Cardiac fibroblast (primary cell): ENCODE results near the gene TTC3.

Experiments used
- DNase-seq, 2 donors: peaks; one replicate each; pipeline versions ENCODE4 v3.0.0 to v3.0.0-alpha.2; 2010; ENCODE audit warnings: low read depth in 2 of 2
- H3K4me3 ChIP-seq, 2 donors: replicated peaks in 1 of 2; 1 replicate in 1 of 2; 2 replicates in 1 of 2; pipeline ENCODE4 v1.5.1; 2011; ENCODE audit warnings: low read depth in 2 of 2, low read length in 2 of 2, mild to moderate bottlenecking in 2 of 2, moderate library complexity in 1 of 2
- CTCF ChIP-seq: IDR thresholded peaks from one replicate; pipeline ENCODE4 v1.5.1; 2011; ENCODE audit warnings: low read depth, mild to moderate bottlenecking, low read length, inconsistent platforms

Gene TTC3

DNA sequence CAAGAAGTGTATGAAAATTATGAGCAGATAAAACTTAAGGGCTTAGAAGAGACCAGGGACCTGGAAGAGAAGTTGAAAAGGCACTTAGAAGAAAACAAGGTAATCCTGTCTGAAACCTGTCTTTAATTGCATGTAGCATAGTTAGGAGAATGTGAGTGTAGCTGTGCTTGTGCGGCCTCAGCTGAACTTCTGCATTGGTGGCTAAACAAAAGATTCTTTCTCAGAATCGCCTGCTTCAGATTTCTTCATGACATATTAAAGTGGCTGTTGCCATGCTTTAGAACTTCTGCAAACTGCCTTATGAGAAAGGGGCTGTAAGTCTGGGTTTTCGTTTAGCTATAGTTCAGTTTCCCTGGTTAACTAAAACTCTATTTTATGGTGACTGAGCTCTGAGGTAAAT is 99.6 kb downstream of the TTC3 start:
- no peak for DNase-seq
- TF ChIP-seq CTCF, result no peak

GRCh38 chr21:37176716-37177115 is 103.7 kb downstream of the TTC3 start:
- no peak for TF ChIP-seq CTCF
- H3K4me3 ChIP-seq, result no peak overlapping the region
- DNase-seq, result no peak

More for the DNA sequence above, 99.6 kb downstream of the TTC3 start:
- no peak overlapping the region for H3K4me3 ChIP-seq

DNA sequence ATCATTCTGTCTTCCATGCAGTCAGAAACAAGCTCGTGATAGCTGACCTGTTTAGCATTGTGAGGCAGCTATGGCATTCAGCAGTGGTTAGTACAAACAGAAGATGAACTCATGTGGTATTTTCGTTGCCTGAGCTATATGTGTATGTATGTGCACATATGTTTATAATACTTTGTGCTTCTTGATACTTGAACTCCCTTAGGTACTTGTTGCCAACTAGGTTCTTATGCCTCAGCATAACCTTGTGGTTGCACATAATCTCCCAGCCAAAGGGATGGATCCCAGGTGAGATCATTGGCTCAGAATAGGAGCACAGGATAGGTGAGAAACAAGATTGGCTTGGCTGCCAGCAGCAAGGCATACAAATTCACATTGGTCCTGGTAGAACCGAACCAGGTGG is 108.0 kb downstream of the TTC3 start:
- no peak for TF ChIP-seq CTCF
- DNase-seq, result no peak
- H3K4me3 ChIP-seq, result no peak overlapping the region

- no peak overlapping the region for H3K4me3 ChIP-seq
- TF ChIP-seq CTCF, result no peak
- no peak for DNase-seq
Observed at GRCh38 chr21:37182222-37182621, 109.2 kb downstream of the TTC3 start.

DNA sequence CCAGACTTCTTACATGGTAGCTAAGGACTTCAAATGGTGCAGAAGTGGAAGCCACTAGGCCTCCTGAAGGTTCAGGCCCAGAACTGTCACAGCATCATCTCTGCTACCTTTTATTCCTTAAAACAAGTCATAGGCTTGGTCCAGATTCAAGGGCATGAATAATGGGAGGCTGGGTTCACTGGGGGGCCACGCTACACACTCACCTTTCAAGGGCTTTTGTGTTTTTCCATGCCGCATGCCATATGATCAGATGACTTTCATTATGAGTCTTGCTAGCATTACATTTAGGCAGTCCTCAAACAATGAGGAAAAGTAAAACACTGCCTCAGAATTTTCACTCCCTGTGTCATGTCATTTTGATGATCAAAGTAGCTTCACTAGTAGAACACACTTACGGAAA is 110.7 kb downstream of the TTC3 start:
- no peak for DNase-seq
- H3K4me3 ChIP-seq, result no peak overlapping the region
- TF ChIP-seq CTCF, result no peak

DNA sequence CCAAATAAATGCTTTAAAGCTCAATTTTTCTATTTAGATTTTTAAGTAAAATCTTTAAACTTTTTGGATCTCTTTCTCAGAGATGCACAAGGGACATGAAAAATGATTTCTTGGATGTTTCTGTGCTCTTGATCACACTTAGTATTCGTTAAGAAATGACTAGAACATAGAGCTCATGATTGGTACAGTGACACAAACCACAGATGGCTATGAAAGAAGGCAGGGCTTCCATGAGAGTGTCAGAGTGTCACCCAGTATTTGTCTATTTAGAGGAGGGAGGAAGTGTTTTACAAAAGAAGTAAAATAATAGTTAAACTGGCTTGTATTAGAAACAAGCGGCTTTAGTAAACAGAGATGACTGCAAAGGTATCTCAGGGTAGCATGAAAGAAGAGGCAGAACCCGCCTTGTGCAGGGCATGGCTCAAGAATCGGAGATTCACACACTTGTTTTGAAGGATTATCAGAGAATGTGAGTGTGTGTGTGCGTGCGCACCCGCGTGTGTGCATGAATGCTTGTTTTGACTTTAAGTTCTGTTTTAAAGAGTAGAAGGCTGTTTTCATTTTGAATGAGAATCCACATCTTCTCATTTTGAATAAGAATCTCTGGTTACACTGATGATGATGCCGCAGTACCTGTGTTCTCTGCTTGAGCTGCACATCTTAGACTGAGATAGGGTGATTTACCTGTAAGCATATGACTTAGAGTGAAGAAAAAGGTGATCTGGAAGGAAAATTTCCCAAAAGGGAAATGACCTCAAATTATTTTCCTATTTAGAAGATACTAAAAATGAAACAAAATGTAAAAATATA is 111.9 kb downstream of the TTC3 start:
- TF ChIP-seq CTCF, result no peak
- DNase-seq, result no peak
- H3K4me3 ChIP-seq, result no peak overlapping the region

DNA sequence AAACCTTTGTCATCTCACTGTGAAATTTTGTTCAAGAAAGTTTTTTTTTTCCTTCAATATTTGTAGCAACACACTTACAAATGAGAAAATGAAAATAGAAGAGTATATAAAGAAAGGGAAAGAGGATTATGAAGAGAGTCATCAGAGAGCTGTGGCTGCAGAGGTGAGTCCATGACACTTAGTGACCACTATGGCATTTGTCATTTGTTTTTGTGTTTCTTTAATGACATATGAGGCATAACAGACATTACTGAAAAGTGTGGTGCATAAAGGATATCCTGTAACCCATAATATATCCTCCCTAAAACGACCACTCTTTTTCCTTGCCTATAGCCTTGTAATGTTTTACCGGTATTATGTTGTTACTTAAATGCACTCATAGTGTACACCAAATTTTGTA is 113.9 kb downstream of the TTC3 start:
- H3K4me3 ChIP-seq, result no peak overlapping the region
- no peak for TF ChIP-seq CTCF
- DNase-seq, result no peak
